Measurements from ENCODE around the gene ADCK1.

Gene ADCK1

DNA sequence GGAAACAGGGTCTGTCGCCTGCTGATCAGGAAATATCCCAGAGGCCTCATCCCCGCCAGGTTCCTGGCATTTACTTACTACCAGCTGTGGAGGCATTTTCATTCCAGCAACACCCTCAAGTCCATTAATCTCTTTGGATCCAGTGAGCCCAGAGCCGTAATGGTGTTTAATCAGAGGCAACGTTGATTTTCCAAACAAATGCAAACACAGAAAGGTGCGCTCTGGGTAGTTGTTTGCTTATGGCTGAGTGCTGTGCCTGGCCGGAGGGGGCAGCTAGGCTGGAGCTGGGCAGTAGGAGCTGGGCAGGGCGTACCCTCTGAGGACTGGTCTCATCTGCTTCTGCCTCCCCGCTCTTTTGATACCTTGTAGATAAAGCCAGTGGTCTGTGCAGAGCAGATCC is 110.6 kb downstream of the ADCK1 start:
- Histone ChIP-seq H3K27ac (ENCODE audit: extremely low read depth, low read depth, low read length) (no peak overlapping the region), H3K9me3 (ENCODE audit: control insufficient read depth, insufficient read depth, low read depth, low read length) (no peaks in the 10 kb centered on the region), H3K36me3 (ENCODE audit: control insufficient read depth in 2 of 2, insufficient read depth in 1 of 2, low read length in 2 of 2) (no peaks in the 10 kb centered on the region), H3K4me3 (ENCODE audit: low read depth, low read length) (no peak overlapping the region), H3K4me1 (ENCODE audit: control insufficient read depth, insufficient read depth, low read length) (no peaks in the 10 kb centered on the region)
- ChIA-PET CTCF (no interaction called here), POLR2A (no interaction called here)
- TF ChIP-seq ZNF324 (tag by site-specific recombination; IDR thresholded peaks at IDR 0.05): no peak
- TF ChIP-seq ZNF621 (tag by site-specific recombination; IDR thresholded peaks at IDR 0.05): no peak
- TF ChIP-seq, protein P1, sequence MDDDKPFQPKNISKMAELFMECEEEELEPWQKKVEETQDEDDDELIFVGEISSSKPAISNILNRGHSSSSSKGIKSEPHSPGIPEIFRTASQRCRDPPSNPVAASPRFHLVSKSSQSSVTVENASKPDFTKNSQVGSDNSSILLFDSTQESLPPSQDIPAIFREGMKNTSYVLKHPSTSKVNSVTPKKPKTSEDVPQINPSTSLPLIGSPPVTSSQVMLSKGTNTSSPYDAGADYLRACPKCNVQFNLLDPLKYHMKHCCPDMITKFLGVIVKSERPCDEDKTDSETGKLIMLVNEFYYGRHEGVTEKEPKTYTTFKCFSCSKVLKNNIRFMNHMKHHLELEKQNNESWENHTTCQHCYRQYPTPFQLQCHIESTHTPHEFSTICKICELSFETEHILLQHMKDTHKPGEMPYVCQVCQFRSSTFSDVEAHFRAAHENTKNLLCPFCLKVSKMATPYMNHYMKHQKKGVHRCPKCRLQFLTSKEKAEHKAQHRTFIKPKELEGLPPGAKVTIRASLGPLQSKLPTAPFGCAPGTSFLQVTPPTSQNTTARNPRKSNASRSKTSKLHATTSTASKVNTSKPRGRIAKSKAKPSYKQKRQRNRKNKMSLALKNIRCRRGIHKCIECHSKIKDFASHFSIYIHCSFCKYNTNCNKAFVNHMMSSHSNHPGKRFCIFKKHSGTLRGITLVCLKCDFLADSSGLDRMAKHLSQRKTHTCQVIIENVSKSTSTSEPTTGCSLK (tag by site-specific recombination; IDR thresholded peaks at IDR 0.05): no peak
- no peak for TF ChIP-seq SP7 (tag by site-specific recombination; IDR thresholded peaks at IDR 0.05)
- TF ChIP-seq ZNF302 (tag by site-specific recombination; IDR thresholded peaks at IDR 0.05; ENCODE audit: low read depth): no peak
- TF ChIP-seq, protein P2, sequence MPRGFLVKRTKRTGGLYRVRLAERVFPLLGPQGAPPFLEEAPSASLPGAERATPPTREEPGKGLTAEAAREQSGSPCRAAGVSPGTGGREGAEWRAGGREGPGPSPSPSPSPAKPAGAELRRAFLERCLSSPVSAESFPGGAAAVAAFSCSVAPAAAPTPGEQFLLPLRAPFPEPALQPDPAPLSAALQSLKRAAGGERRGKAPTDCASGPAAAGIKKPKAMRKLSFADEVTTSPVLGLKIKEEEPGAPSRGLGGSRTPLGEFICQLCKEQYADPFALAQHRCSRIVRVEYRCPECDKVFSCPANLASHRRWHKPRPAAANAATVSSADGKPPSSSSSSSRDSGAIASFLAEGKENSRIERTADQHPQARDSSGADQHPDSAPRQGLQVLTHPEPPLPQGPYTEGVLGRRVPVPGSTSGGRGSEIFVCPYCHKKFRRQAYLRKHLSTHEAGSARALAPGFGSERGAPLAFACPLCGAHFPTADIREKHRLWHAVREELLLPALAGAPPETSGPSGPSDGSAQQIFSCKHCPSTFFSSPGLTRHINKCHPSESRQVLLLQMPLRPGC (tag by site-specific recombination; IDR thresholded peaks at IDR 0.05): no peak
- TF ChIP-seq GLI4 (tag by site-specific recombination; IDR thresholded peaks at IDR 0.05): no peak
- TF ChIP-seq, protein P3, sequence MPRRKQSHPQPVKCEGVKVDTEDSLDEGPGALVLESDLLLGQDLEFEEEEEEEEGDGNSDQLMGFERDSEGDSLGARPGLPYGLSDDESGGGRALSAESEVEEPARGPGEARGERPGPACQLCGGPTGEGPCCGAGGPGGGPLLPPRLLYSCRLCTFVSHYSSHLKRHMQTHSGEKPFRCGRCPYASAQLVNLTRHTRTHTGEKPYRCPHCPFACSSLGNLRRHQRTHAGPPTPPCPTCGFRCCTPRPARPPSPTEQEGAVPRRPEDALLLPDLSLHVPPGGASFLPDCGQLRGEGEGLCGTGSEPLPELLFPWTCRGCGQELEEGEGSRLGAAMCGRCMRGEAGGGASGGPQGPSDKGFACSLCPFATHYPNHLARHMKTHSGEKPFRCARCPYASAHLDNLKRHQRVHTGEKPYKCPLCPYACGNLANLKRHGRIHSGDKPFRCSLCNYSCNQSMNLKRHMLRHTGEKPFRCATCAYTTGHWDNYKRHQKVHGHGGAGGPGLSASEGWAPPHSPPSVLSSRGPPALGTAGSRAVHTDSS (tag by site-specific recombination; IDR thresholded peaks at IDR 0.05): no peak

DNA sequence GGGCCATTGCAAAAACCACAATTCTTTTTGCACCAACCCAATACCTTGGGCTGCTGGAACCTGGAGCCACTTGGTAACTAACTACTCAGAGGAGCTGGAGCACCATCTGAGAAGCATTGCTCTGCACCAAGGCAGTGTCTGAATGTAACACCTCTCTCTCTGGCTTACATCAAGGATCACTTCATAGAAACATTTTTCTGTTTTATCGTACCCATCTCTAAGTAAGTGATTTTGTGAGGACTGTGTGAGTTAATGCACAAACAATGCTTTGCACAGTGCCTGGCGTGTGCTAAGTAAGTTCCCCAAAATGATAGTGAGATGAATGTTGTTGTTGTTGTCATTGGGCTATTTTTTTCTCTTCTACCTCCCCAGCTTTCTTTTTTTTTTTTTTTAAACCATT is 111.4 kb downstream of the ADCK1 start:
- H3K27ac ChIP-seq (ENCODE audit: extremely low read depth, low read depth, low read length): no peak overlapping the region
- CTCF ChIA-PET: no interaction called here
- no peaks in the 10 kb centered on the region for H3K36me3 ChIP-seq (ENCODE audit: control insufficient read depth in 2 of 2, insufficient read depth in 1 of 2, low read length in 2 of 2)
- H3K4me3 ChIP-seq (ENCODE audit: low read depth, low read length): no peak overlapping the region
- H3K4me1 ChIP-seq (ENCODE audit: control insufficient read depth, insufficient read depth, low read length): no peaks in the 10 kb centered on the region
- H3K9me3 ChIP-seq (ENCODE audit: control insufficient read depth, insufficient read depth, low read depth, low read length): no peaks in the 10 kb centered on the region
- POLR2A ChIA-PET: no interaction called here
- TF ChIP-seq GFI1B (tag by site-specific recombination; IDR thresholded peaks at IDR 0.05) (no peak), ZNF768 (tag by site-specific recombination; IDR thresholded peaks at IDR 0.05) (no peak), GLI4 (tag by site-specific recombination; IDR thresholded peaks at IDR 0.05) (no peak), RBAK (tag by site-specific recombination; IDR thresholded peaks at IDR 0.05) (no peak), ZNF76 (tag by site-specific recombination; IDR thresholded peaks at IDR 0.05; ENCODE audit: borderline replicate concordance, low read depth) (no peak), ZBTB17 (tag by site-specific recombination; IDR thresholded peaks at IDR 0.05) (no peak), ZNF302 (tag by site-specific recombination; IDR thresholded peaks at IDR 0.05; ENCODE audit: low read depth) (no peak), SALL2 (tag by site-specific recombination; IDR thresholded peaks at IDR 0.05; ENCODE audit: borderline replicate concordance) (no peak), ZNF16 (tag by site-specific recombination; IDR thresholded peaks at IDR 0.05; ENCODE audit: low read depth) (no peak), ZXDB (tag by site-specific recombination; IDR thresholded peaks at IDR 0.05) (no peak), ZNF37A (tag by site-specific recombination; IDR thresholded peaks at IDR 0.05) (no peak), ZNF146 (tag by site-specific recombination; IDR thresholded peaks at IDR 0.05) (no peak), GLI2 (tag by site-specific recombination; IDR thresholded peaks at IDR 0.05; ENCODE audit: borderline replicate concordance, low read depth) (no peak), ZBTB21 (tag by site-specific recombination; IDR thresholded peaks at IDR 0.05) (no peak), ZNF366 (tag by site-specific recombination; conservative IDR thresholded peaks at IDR 0.05) (no peak)
- TF ChIP-seq, protein P4, sequence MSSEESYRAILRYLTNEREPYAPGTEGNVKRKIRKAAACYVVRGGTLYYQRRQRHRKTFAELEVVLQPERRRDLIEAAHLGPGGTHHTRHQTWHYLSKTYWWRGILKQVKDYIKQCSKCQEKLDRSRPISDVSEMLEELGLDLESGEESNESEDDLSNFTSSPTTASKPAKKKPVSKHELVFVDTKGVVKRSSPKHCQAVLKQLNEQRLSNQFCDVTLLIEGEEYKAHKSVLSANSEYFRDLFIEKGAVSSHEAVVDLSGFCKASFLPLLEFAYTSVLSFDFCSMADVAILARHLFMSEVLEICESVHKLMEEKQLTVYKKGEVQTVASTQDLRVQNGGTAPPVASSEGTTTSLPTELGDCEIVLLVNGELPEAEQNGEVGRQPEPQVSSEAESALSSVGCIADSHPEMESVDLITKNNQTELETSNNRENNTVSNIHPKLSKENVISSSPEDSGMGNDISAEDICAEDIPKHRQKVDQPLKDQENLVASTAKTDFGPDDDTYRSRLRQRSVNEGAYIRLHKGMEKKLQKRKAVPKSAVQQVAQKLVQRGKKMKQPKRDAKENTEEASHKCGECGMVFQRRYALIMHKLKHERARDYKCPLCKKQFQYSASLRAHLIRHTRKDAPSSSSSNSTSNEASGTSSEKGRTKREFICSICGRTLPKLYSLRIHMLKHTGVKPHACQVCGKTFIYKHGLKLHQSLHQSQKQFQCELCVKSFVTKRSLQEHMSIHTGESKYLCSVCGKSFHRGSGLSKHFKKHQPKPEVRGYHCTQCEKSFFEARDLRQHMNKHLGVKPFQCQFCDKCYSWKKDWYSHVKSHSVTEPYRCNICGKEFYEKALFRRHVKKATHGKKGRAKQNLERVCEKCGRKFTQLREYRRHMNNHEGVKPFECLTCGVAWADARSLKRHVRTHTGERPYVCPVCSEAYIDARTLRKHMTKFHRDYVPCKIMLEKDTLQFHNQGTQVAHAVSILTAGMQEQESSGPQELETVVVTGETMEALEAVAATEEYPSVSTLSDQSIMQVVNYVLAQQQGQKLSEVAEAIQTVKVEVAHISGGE (tag by site-specific recombination; conservative IDR thresholded peaks at IDR 0.05; ENCODE audit: low read depth): no peak
- TF ChIP-seq, protein P5, sequence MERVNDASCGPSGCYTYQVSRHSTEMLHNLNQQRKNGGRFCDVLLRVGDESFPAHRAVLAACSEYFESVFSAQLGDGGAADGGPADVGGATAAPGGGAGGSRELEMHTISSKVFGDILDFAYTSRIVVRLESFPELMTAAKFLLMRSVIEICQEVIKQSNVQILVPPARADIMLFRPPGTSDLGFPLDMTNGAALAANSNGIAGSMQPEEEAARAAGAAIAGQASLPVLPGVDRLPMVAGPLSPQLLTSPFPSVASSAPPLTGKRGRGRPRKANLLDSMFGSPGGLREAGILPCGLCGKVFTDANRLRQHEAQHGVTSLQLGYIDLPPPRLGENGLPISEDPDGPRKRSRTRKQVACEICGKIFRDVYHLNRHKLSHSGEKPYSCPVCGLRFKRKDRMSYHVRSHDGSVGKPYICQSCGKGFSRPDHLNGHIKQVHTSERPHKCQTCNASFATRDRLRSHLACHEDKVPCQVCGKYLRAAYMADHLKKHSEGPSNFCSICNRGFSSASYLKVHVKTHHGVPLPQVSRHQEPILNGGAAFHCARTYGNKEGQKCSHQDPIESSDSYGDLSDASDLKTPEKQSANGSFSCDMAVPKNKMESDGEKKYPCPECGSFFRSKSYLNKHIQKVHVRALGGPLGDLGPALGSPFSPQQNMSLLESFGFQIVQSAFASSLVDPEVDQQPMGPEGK (tag by site-specific recombination; IDR thresholded peaks at IDR 0.05): no peak

Measured in HEK293 (cell line).